HG02970 (cell line): Measurements from ENCODE around the gene CPNE4.
A peak's percentile ranks its signal among the peaks of the same experiment; 100 is the strongest.

Experiments
- ATAC-seq: cut with Tn5 transposase; IDR thresholded peaks from one replicate; pipeline ENCODE4 v1.9.1; 2021; ENCODE audit warnings: mild to moderate bottlenecking, moderate library complexity, moderate number of reproducible peaks; ENCODE audit not compliant: unreplicated experiment, low FRiP score

CPNE4 gene

DNA sequence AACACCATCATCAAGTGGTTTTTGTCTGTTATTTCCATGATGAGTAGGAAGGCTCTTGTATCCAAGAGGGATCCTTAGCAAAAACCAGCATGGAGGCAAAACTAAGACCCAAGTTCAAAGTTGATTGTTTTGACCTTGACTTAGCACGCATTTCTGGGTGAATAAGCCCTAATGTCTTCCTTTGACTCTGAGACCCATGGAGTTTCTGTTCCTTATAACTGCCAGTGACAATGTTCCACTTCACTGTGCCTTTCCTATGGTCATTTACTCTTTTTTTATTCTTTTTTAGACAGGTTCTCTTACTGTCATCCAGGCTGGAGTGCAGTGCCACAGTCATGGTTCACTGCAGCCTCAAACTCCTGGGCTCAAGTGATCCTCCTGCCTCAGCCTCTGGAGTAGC, 413.8 kb downstream of the CPNE4 start:
- ATAC-seq: no peak

DNA sequence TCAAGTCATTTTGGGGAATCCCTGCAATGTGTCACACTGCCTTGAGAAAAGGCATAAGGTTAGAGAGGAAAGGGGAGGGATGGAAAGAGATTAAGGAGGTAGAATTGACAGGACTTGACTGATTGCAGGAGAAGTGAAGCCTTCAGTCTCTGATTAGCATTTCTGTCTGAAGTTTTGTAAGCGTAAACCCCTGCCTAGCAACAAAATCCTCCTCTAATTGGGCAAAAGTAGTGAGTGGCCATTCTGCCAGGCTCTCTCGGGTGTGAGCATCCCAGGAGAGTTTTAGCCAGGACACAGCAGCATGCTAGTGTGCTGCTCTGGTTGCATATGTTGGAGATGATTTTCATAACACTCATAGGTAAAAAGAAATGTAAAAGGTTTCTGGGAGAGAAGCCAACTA, 415.0 kb downstream of the CPNE4 start:
- ATAC-seq: no peak

DNA sequence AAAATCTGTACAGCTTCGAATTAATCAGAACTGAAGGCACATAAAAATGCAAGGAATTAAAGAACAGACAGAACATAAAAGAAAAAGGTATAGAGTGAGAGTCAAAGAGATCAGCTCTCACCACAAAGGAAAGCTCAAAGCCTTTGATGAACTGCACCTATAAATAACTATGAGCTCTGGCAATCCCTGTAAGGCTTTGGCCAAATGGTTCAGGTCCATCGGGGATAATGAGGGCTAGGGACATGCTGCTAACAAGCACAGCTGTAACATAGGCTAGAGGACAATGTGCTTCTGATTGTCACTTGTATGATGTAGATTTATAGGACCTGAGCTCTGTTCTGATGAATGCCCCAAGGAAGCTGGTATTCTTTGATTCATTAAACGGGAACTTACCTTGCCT, 418.1 kb downstream of the CPNE4 start:
- ATAC-seq: no peak

DNA sequence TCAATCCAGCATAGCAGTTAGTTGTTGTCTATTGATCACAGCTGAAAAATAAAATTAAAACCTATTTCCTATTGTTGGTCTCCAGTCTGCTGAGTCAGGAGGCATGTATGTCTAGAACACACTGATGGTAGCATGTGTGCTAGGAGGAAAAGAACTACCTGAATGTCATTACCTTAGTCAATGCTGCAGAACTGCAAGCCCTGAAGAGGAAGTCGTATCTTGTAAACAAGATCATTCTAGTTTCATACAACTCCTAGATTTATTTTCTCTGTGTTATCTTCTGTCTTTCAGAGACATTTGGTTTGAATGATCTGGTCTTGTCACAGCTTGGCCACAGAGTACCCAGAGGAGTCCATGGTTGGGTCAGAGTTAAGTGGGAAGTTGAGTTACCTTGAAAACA, 422.1 kb downstream of the CPNE4 start:
- no peak for ATAC-seq

DNA sequence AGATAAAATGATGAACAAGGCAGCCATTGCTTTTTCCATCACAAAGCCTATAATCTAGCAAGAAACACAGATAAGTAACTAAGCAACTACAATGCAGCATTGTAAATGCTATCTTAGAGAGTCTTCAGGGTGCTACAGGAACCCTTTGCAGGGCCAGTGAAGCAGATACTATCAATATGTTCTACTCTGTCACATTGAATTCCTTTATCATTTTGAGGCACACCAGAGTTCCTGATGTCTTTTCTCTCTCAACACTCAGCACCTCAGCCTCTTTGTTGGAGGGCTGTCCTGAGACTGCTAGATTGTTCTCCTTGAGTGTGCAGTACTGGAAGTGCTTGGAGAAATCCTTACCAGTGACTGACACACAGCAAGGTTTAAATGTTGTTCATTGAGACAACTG, 424.6 kb downstream of the CPNE4 start:
- ATAC-seq: no peak

DNA sequence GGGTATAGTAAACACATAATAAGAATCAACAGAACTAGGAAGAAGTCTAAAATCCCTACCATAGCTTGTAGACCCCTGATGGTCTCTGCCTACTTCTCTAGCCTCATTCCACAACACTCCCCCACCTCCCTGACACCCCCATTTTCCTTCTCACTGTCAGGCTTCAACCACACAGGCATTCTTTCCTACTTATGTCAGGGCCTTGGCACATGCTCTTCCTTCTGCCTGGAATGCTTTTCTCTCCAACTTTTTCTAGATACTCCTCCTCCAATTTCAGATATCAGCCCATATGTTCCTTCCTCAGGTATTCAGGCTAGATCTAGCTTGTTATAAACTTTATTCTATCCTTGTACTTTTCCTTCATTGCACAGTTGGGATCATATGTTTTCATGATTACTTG, 426.1 kb downstream of the CPNE4 start:
- ATAC-seq: no peak

DNA sequence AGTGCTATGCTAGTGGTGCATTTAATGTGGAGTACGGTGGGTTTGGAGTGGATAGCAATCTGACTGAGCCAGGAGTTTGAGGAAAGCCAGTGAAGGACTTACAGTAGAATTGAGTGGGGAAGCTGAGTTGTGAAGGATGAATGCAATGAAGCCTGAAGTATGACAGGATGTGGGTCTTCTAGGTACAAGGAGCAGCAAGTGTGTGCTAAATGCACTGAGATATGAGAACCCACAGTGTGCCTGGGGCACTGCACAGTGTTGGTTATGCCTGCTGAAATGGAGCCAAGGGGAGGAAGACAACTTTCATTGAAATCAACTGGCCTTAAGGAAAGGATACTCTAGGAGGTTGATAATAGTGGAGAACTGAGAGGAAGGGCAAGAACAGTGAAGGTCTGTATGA, 426.5 kb downstream of the CPNE4 start:
- ATAC-seq: no peak

DNA sequence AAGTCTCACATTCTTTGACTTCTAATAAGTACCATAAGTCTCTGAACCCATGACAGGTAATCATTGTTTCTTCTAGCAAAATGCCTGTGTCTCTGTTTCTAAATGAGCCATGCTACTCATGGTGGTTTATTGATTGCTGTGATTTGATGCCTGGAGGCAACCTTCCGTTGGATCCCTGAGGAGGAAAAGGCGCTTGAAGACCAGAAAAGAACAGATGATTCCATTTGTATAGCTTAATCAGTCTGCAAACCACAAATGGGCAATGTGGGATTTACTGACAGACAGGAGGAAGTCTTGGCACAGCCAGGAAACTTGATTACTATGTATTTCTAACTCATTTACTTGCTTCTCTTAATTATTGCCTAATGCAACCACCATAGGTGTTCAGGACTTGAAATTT, 428.9 kb downstream of the CPNE4 start:
- no peak for ATAC-seq

DNA sequence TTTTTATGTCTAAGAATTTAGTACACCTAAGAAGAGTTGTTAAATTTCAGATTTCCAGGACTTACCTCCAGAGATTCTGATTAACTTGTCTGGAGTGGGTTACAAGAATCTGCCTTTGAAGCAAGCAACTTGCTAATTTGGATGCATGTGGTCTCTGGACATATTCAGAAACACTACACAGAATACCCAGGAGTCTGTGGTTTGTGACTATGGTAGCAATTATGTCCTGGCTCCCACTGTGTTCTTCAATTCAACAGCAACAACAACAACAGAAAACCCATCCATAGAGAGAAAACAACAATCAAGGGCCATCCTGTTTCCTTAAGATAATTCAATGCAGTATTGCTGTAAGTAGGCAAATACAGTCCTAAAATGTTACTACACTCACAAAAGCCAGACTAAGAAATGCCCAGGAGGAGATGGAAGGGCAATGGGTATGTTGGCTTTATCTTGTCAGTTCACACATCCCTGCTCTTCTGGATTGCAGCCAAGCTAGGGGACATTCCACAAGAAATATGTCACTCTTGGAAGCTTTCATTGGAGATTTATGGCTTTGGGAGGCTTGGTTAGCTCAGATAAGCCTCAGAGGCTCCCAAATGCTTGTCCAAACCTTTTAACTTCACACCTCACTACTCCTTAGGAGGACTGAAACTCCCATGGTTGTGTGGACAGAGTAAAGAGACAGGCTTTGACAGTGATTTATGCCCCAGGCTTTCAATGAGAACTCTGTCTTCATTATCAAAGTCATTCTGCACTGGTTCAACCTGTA, 432.6 kb downstream of the CPNE4 start:
- no peak for ATAC-seq

DNA sequence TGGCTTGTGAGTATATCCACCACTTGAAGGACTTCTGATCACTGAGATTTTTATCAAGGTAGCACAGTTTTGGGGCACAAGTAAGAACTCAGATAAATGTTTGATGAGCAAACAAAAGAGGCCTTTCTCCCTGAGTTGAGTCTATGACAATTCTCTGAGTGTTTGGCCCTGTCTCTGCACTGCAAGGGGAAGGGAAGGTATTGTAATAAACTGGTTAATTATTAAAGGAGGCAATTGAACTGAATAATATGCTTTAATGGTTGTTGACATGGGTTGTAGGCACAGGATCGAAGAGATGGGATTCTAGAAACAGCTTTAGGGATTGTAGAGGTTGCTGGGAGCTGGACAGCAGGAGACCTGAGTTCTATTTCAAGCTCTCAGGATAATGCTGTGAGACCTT, 437.0 kb downstream of the CPNE4 start:
- no peak for ATAC-seq

DNA sequence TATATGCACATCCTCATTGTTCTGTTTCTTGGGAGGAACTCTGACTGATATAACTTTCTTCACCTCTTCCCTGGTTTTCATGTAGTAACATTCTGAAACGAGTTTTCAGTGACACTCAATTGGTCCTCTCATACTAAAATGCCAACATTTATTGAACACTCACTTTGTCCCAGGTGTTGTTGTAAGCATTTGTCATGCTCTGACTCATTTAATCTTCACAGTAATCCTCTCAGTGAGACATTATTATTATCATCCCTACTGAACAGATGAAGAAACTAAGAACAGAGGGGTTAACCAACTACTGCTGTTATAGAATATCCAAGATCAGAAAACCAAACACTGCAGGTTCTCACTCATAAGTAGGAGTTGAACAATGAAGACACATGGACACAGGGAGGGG, 437.9 kb downstream of the CPNE4 start:
- ATAC-seq: no peak

DNA sequence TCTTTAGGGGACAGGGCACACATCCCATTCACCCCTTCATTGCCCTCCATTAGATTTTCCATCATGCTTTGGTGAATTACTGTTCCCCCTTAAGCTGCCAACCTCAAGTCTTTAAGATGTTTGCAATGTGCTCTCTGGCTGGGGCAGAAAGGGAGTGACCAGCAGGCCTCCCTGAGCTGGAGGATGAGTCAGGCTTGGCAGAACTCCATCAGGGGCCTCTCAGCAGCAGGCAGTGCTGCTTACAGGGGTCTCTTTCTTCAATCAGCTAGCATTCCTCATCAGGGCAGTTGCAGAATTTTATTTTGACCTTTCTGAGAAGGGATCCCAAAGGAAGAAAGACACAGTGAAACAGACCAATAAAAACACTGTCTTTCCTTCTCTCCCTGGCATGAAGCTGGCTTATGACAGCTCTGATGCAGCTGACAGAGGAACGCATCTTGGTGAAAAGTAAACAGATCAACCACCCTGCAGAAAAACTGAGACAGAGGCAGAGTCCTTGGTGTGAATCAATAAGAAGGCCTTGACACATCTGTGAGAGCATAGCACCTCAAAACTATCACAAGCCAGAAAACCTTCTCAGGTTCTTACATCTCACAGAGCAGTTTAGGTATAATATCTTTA, 443.3 kb downstream of the CPNE4 start:
- no peak for ATAC-seq

DNA sequence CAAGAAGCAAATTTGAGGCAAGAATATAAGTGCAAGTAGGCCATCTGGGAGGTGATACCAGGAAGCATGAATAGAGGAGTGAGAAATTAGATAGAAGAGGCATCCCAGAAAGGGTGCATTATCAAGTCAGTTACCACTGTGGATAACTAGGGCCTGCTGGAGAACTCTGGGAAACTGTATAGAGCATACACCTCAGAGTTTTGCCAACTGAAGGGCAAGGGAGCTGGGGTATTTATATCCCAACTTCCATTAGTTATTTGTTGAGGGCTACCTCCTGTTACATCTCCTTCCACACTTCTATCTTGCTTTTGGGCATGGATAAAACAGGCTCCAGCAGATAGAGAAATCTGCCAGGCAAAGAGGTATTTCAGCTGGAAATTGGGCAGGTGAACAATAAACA, 448.5 kb downstream of the CPNE4 start:
- no peak for ATAC-seq

DNA sequence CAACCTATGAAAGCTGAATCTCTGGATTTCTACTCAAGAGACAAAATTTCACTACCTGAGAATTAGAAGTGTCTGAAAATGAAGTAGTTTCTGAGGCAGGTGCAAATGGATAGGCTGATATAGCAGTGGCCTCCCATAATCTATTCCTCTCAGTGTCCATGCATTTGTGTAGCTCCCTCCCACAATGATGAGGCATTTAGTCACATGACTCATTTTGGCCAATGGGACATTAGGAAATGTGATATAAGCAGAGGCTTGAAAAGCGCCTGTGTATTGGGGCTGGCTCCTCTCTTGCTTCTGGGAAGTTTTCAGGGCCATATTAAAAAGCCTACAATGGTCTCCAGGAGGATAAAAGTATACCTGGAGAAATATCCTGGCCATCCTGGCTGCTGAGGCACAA, 452.4 kb downstream of the CPNE4 start:
- ATAC-seq: no peak

DNA sequence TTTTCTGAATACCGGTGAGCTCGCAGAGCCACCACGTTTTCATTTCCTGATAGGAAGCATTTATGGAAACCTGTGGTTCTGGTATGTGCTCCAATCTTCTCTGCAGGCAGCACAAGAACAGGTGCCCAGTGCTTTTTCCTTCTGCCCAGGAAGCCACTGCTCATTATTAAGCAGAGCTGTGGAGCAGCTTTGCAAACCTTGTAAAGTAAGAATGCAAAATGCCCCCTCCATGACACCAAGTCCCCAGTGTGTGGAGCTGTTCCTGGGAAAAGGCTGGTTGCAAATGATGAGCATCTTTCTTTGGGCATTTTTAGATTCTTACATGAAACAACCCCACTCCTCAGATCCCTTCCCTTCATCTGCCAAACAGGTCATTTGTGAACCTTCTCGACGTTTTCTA, 466.4 kb downstream of the CPNE4 start:
- no peak for ATAC-seq

DNA sequence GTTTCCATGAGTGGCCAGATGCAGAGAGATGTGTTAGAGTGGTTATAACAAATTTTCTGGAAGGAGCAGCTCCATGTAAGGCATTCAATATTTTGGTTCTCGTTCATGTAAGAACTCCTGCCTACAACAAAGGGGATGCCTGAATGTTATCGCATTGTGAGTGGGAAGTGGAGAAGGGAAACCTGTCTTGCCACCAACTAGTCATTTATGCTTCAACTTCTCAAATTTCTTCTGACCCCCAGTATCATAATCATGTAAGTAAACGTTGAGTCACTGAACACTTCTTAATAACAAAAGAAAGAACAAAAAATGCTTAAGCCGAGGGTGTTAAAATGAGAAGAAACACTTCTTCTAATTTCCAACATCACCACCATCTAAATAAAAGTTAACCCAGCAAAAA, 470.0 kb downstream of the CPNE4 start:
- ATAC-seq: no peak

DNA sequence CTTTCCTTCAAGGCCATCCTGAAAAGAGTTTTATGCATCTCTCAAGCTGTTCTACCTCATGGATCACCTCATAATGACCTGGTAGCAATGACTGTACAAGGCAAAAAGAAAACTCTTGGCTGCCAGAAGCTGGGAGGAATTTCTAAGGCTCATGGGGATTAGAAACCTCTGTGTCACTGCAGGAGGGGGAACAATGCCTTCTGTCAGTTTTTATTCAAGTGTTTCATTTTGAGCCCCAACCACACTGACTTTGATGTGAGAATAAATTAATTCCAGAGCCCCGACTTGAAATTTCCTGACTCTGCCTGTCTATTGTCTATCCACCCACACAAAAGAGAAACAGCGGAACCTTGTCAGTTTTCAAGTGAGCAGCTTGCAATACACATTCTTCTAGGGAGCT, 473.3 kb downstream of the CPNE4 start:
- no peak for ATAC-seq

DNA sequence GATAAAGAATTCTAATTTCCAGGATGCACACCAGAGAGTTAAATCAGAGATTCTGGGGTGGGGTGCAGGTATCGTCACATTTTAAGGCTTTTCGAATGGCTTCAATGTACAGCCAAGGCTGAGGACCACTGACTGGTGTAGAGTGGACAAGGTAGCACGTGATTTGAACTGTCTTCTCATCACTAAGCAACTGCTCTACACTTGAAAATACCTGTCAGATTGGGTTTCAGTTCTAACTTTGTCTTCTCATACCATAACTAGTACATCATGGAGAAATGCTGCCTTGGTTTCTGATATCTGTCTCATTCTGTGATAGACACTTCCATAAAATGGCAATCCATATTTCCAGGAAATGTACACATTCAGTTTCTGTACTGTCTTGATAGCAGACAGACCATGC, 474.0 kb downstream of the CPNE4 start:
- no peak for ATAC-seq

DNA sequence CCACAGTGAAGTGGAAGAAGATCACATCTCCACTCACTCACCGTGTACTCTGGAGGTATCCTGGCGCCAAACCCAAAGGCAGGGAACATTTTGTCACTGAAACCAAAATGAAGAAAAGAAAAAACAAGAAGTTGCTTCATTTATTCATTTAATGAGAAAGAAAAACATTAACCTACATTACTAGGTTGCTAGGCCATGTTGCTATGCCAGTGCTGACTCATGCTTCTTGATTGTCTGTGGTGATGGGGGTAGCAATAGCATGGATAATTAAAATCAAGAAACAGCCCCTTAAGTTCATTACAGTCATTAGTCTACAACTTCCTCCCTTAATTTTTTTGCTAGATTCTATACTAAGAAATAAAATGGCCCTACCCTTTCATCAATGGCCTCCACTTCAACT, 479.4 kb downstream of the CPNE4 start:
- no peak for ATAC-seq

DNA sequence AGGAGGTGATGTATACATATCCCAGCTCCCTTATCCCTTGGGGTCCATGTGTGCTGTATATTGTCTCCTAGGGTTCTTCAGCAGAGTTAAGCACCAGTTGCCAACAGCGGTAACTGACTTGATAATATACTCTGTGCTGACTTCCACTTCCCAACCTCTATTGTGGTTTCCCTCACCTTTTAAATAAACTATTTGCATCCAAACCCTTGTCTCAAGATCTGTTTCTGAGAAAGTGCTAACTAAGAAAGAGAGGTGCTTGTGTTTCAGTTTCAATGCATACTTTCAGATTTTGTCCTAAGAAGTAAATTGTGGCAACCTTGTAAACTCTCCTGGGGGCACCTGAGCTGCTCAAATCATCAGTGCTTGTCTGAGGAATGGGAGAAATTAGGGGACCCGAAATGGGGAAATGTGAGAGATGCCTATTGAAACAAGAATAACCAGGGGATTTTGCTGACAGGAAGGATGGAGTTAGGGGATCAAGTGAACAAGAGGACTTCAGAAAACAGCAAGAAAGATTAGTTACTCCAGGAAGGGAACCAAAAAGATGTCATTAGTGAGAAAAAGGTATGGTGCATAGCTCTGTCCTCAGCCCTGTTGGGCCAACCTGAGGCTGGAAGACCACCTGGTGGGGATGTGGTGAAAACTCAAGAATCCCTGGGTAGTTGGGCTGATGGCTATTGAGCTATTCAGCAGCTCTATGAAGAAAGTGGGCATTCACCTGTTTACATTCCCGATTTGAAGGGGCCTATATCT, 481.1 kb downstream of the CPNE4 start:
- peak; percentile 92 for ATAC-seq

DNA sequence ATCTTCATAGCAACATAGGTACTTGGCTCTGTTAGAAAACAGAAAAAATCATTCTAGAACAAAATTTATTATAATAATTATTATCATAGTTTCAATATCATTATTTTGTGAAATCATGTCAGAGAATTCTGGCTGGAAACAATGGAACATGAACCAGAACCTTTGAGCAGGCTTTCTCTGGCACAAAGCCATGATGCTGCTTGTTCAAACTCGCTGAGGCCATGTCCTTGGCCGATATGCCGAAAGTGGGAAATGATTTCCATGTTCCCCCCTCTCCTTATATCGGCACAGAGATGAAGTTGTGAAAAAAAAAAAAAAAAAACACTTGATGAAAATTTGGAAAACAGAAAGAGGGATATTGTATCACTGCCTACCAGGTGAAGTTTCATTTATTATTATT, 483.1 kb downstream of the CPNE4 start:
- ATAC-seq: no peak
